Ishikawa (cell line): ENCODE data around the gene ZNF296.

Experiments
- CEBPB ChIP-seq: IDR thresholded peaks from 2 replicates; pipeline ENCODE4 v1.6.1; 2012
- CREB1 ChIP-seq: IDR thresholded peaks from 2 replicates; pipeline ENCODE4 v1.6.1; 2012; ENCODE audit warnings: low read depth
- EGR1 ChIP-seq: IDR thresholded peaks from 2 replicates; pipeline ENCODE4 v1.6.1; 2012
- EP300 ChIP-seq: IDR thresholded peaks from 2 replicates; pipeline ENCODE4 v1.6.1; 2012; ENCODE audit warnings: borderline replicate concordance
- RAD21 ChIP-seq: IDR thresholded peaks from 2 replicates; pipeline ENCODE4 v1.6.1; 2012; ENCODE audit warnings: low read depth
- REST ChIP-seq: IDR thresholded peaks from 2 replicates; pipeline ENCODE4 v1.6.1; 2012; ENCODE audit warnings: low read depth, mild to moderate bottlenecking
- TAF1 ChIP-seq: IDR thresholded peaks from 2 replicates; pipeline ENCODE4 v1.6.1; 2012; ENCODE audit warnings: low read depth, mild to moderate bottlenecking
- TCF12 ChIP-seq: IDR thresholded peaks from 2 replicates; pipeline ENCODE4 v1.6.1; 2012; ENCODE audit warnings: low read depth
- YY1 ChIP-seq: IDR thresholded peaks from 2 replicates; pipeline ENCODE4 v1.6.1; 2012; ENCODE audit warnings: low read depth
- TF ChIP-seq, protein P1 (sequence below): IDR thresholded peaks from 2 replicates; pipeline ENCODE4 v1.6.1; 2012

DNA sequence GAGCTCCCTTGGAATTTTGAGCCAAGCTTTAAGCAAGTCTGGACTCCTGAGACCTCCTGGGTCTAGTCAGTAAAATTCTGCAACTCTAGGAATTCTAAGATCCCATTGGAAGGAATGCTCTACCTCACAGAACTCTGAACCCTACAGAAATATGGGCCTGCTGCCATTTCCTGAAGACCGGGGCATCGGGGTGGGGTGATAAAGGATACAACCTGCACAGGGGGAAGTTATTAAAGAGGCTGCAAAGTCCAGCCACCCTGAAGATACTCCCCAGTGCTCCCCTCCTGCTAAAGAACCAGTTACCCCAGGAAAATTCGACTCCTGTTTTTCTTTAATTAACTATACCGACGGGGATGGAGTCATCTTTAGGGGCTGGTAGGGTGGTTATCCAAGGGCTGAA lies 14.3 kb upstream of the ZNF296 start:
- TF ChIP-seq REST (no peak), RAD21 (no peak), CEBPB (no peak), TCF12 (no peak), EP300 (no peak), CREB1 (no peak), EGR1 (no peak), YY1 (no peak), TAF1 (no peak)
- TF ChIP-seq, protein P1, sequence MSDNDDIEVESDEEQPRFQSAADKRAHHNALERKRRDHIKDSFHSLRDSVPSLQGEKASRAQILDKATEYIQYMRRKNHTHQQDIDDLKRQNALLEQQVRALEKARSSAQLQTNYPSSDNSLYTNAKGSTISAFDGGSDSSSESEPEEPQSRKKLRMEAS: no peak
